ENCODE data around the gene CELF2. TPM values are rescaled to one million over a fixed set of nuclear protein-coding genes. Genes with fewer than 3 reads are reported as not detected.
A peak's percentile ranks its signal among the peaks of the same experiment; 100 is the strongest.

Gene CELF2
- total and polyA plus RNA-seq, 7 donors = 6.0 to 83.1 (median 48.9) TPM

GRCh38 chr10:11191190-11191589 is 173.5 kb downstream of the CELF2 start:
- intact Hi-C loops (cut with DNase I) = no loop called here

GRCh38 chr10:11191678-11192077 is 174.0 kb downstream of the CELF2 start:
- TF ChIP-seq CTCF (IDR thresholded peaks at IDR 0.05) (no peak), POLR2A (IDR thresholded peaks at IDR 0.05) (no peak)
- intact Hi-C loops (cut with DNase I) = no loop called here
- peaks cover 0 to 68% (median 50%) of the 10 kb centered on the region in 4 donors for H3K4me1 ChIP-seq
- WGBS, 2 donors = 61 to 79% methylated on average over 5 of the region's 5 CpGs
- no peak for DNase-seq
- H3K27ac ChIP-seq = peak overlapping the region in 2 of 4 donors; percentile 11 to 71
- no peaks in the 10 kb centered on the region for H3K27me3 ChIP-seq
- no peaks in the 10 kb centered on the region for H3K9me3 ChIP-seq
- no peaks in the 10 kb centered on the region for H3K36me3 ChIP-seq
- H3K4me3 ChIP-seq = no peak overlapping the region

More at GRCh38 chr10:11191190-11191589, 173.5 kb downstream of the CELF2 start:
- Histone ChIP-seq H3K4me3 (no peak overlapping the region), H3K27ac (peak overlapping the region in 2 of 4 donors; percentile 11 to 71), H3K36me3 (no peaks in the 10 kb centered on the region), H3K9me3 (no peaks in the 10 kb centered on the region), H3K4me1 (peaks cover 0 to 68% (median 50%) of the 10 kb centered on the region in 4 donors), H3K27me3 (no peaks in the 10 kb centered on the region)
- DNase-seq = no peak
- TF ChIP-seq POLR2A (IDR thresholded peaks at IDR 0.05) = no peak
- TF ChIP-seq POLR2AphosphoS5 (IDR thresholded peaks at IDR 0.05) = no peak
- TF ChIP-seq EP300 (IDR thresholded peaks at IDR 0.05) = no peak
- TF ChIP-seq CTCF (IDR thresholded peaks at IDR 0.05) = no peak
- WGBS, 2 donors = 88 to 90% methylated on average over 5 of the region's 5 CpGs

GRCh38 chr10:11192304-11193000 is 174.8 kb downstream of the CELF2 start:
- Histone ChIP-seq H3K27ac (peak overlapping the region in 3 of 4 donors; percentile 0 to 71 (median 36)), H3K9me3 (no peaks in the 10 kb centered on the region), H3K27me3 (no peaks in the 10 kb centered on the region), H3K4me3 (no peak overlapping the region), H3K36me3 (no peaks in the 10 kb centered on the region), H3K4me1 (peaks cover 0 to 71% (median 51%) of the 10 kb centered on the region in 4 donors)
- intact Hi-C loops (cut with DNase I) = no loop called here
- TF ChIP-seq POLR2AphosphoS5 (IDR thresholded peaks at IDR 0.05) = peak in 1 of 4 donors; percentile 30
- TF ChIP-seq CTCF (IDR thresholded peaks at IDR 0.05) = no peak
- TF ChIP-seq EP300 (IDR thresholded peaks at IDR 0.05) = peak in 1 of 4 donors; percentile 18
- no peak for DNase-seq
- 81 to 83% methylated on average over 11 of the region's 11 CpGs for WGBS, 2 donors

- Histone ChIP-seq H3K4me3 (no peak overlapping the region), H3K4me1 (peaks cover 0 to 76% (median 56%) of the 10 kb centered on the region in 4 donors), H3K36me3 (no peaks in the 10 kb centered on the region), H3K27me3 (no peaks in the 10 kb centered on the region), H3K9me3 (no peaks in the 10 kb centered on the region), H3K27ac (peak overlapping the region in 3 of 4 donors; percentile 0 to 71 (median 36))
- 83 to 91% methylated on average over 7 of the region's 7 CpGs for WGBS, 2 donors
- TF ChIP-seq CTCF (IDR thresholded peaks at IDR 0.05) (no peak), POLR2AphosphoS5 (IDR thresholded peaks at IDR 0.05) (no peak), EP300 (IDR thresholded peaks at IDR 0.05) (no peak), POLR2A (IDR thresholded peaks at IDR 0.05) (no peak)
- no peak for DNase-seq
- intact Hi-C loops (cut with DNase I) = no loop called here
Observed at GRCh38 chr10:11193001-11193551, 175.4 kb downstream of the CELF2 start.

Measured in sigmoid colon (tissue), 7 donors.